Ishikawa (cell line): ENCODE measurements around the gene ALAD.

Experiments used
- CEBPB ChIP-seq: IDR thresholded peaks from 2 replicates; pipeline ENCODE4 v1.6.1; 2012
- CREB1 ChIP-seq: IDR thresholded peaks from 2 replicates; pipeline ENCODE4 v1.6.1; 2012; ENCODE audit warnings: low read depth
- EGR1 ChIP-seq: IDR thresholded peaks from 2 replicates; pipeline ENCODE4 v1.6.1; 2012
- EP300 ChIP-seq: IDR thresholded peaks from 2 replicates; pipeline ENCODE4 v1.6.1; 2012; ENCODE audit warnings: borderline replicate concordance
- FOXM1 ChIP-seq: IDR thresholded peaks from 2 replicates; pipeline ENCODE4 v1.6.1; 2012; ENCODE audit warnings: low read depth, borderline replicate concordance
- NFIC ChIP-seq: IDR thresholded peaks from 2 replicates; pipeline ENCODE4 v1.6.1; 2012
- RAD21 ChIP-seq: IDR thresholded peaks from 2 replicates; pipeline ENCODE4 v1.6.1; 2012; ENCODE audit warnings: low read depth
- TAF1 ChIP-seq: IDR thresholded peaks from 2 replicates; pipeline ENCODE4 v1.6.1; 2012; ENCODE audit warnings: low read depth, mild to moderate bottlenecking
- TCF12 ChIP-seq: IDR thresholded peaks from 2 replicates; pipeline ENCODE4 v1.6.1; 2012; ENCODE audit warnings: low read depth
- TEAD4 ChIP-seq: IDR thresholded peaks from 2 replicates; pipeline ENCODE4 v1.6.1; 2012
- YY1 ChIP-seq: IDR thresholded peaks from 2 replicates; pipeline ENCODE4 v1.6.1; 2012; ENCODE audit warnings: low read depth
- ZBTB7A ChIP-seq: IDR thresholded peaks from 2 replicates; pipeline ENCODE4 v1.6.1; 2012; ENCODE audit warnings: low read depth
- TF ChIP-seq, protein P1 (sequence below): IDR thresholded peaks from 2 replicates; pipeline ENCODE4 v1.6.1; 2012
- TF ChIP-seq, protein P2 (sequence below): IDR thresholded peaks from 2 replicates; pipeline ENCODE4 v1.6.1; 2012; ENCODE audit warnings: low read depth, mild to moderate bottlenecking
- TF ChIP-seq, protein P3 (sequence below): IDR thresholded peaks from 2 replicates; pipeline ENCODE4 v1.6.1; 2012

Gene ALAD

DNA sequence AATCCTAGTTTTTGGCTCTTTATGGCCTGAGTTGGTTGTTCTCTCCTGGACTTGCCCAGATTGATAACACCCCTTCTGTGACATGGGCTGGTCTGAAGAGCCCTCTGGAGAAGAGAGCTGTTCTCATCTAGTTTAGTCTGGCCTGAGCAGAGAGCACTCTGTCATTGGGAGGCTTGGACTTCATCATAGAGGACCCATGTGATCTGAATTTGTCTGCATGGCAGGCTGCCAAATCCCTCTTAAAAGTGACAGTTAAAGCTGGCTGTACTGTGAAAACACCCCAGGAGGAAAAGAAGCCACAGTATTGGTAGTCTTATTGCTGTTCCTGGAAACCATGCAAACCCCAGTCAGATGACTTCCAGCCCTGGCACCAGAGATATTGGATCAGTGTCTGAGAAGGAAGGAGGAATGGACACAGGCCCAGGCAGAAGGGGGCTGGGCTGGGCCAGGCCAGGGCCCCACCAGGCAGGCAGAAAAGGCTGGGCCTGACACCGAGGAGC, 57.3 kb downstream of the ALAD start:
- TF ChIP-seq, protein P1, sequence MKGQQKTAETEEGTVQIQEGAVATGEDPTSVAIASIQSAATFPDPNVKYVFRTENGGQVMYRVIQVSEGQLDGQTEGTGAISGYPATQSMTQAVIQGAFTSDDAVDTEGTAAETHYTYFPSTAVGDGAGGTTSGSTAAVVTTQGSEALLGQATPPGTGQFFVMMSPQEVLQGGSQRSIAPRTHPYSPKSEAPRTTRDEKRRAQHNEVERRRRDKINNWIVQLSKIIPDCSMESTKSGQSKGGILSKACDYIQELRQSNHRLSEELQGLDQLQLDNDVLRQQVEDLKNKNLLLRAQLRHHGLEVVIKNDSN: peak; percentile 36; the same call in 1 of the 2 replicates
- TF ChIP-seq, protein P2, sequence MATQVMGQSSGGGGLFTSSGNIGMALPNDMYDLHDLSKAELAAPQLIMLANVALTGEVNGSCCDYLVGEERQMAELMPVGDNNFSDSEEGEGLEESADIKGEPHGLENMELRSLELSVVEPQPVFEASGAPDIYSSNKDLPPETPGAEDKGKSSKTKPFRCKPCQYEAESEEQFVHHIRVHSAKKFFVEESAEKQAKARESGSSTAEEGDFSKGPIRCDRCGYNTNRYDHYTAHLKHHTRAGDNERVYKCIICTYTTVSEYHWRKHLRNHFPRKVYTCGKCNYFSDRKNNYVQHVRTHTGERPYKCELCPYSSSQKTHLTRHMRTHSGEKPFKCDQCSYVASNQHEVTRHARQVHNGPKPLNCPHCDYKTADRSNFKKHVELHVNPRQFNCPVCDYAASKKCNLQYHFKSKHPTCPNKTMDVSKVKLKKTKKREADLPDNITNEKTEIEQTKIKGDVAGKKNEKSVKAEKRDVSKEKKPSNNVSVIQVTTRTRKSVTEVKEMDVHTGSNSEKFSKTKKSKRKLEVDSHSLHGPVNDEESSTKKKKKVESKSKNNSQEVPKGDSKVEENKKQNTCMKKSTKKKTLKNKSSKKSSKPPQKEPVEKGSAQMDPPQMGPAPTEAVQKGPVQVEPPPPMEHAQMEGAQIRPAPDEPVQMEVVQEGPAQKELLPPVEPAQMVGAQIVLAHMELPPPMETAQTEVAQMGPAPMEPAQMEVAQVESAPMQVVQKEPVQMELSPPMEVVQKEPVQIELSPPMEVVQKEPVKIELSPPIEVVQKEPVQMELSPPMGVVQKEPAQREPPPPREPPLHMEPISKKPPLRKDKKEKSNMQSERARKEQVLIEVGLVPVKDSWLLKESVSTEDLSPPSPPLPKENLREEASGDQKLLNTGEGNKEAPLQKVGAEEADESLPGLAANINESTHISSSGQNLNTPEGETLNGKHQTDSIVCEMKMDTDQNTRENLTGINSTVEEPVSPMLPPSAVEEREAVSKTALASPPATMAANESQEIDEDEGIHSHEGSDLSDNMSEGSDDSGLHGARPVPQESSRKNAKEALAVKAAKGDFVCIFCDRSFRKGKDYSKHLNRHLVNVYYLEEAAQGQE: no peak
- peak; percentile 50 for TF ChIP-seq NFIC

DNA sequence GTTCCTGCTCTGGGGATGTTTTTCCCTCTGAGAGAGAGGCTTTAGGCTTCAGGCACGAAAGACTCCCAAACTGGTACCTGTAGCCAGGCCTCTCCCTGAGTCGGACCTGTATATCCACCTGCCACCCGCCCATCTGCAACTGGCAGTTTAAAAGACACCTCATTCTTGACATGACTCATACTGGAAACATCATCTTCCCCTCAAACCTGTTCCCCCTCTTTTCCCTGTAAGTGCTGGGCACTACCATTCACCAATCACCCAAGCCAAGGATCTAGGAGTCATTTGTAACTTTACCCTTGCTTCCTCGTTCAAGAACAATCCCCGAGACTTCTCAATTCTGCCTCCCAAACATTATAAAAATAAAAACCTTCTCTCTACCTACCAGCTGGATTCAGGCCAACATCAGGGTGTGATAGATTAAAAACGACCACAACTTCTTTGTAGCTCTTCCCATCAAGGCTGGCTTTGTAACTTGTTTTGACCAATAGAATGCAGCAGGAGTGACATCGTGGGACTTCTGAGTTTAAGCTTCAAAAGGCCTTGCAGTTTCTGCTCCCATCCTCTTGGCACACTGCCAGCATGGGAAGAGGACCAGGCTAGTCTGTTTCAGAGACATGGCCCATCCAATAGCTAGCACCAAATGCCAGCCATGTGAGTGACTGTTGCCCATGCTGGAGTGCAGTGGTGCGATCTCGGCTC, 59.2 kb downstream of the ALAD start:
- TF ChIP-seq, protein P2: no peak
- no peak for TF ChIP-seq TAF1
- TF ChIP-seq, protein P3, sequence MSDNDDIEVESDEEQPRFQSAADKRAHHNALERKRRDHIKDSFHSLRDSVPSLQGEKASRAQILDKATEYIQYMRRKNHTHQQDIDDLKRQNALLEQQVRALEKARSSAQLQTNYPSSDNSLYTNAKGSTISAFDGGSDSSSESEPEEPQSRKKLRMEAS: peak; percentile 46; the same call in 1 of the 2 replicates
- TF ChIP-seq EP300: peak; percentile 36; the same call in 1 of the 2 replicates
- TF ChIP-seq, protein P1: no peak
- TF ChIP-seq NFIC: peak; percentile 82
- no peak for TF ChIP-seq CREB1
- TF ChIP-seq CEBPB: no peak
- TF ChIP-seq RAD21: no peak

DNA sequence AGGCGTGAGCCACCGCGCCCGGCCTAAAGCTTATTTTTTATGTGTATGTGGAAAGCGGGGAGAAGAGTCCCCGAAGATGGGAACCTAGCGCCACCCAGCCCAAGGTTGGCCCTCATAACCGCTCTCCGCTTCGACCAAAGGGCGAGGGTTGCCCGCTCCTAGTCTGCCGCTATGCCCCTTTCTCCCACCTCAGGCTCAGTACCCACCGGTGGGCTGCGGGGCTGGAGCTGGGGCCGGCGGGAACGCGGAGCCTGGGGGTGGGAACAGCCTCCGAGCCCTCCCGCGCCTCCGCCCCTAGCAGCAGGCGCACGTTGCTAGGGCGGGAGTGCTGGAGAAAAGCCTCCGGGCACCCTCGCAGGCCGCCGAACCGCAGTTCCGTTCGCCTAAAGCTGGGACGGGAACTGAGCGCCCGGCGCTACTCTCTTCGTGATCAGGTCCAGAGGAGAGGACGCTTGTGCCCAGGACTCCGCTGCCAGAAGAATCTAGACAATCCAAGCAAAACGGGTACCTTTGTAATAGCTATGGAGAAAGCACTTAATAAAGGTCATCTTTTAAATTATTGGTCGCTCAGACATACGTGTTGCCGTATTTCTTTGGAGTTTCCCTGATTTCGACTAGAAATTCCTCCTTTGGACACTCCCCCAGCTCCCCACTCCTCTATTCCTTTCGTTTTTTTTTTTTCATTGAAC, 60.9 kb downstream of the ALAD start, which contains the start of gene WDR31:
Gene WDR31 (minus strand): TSS at position 265 of the 689 bp plus-strand sequence. CDS start 8,253 bp downstream, outside the sequence.
- TF ChIP-seq EP300 (0 out of 2 replicates have a peak, but pooled peaks have one; percentile 42), FOXM1 (no peak), NFIC (no peak), RAD21 (no peak), CREB1 (no peak), ZBTB7A (peak; percentile 98), TCF12 (peak; percentile 66), TEAD4 (no peak), TAF1 (peak; percentile 80), EGR1 (no peak), YY1 (peak; percentile 75; the same call in 1 of the 2 replicates), CEBPB (no peak)
- TF ChIP-seq, protein P2: no peak
- TF ChIP-seq, protein P1: peak; percentile 68
- TF ChIP-seq, protein P3: peak; percentile 81

DNA sequence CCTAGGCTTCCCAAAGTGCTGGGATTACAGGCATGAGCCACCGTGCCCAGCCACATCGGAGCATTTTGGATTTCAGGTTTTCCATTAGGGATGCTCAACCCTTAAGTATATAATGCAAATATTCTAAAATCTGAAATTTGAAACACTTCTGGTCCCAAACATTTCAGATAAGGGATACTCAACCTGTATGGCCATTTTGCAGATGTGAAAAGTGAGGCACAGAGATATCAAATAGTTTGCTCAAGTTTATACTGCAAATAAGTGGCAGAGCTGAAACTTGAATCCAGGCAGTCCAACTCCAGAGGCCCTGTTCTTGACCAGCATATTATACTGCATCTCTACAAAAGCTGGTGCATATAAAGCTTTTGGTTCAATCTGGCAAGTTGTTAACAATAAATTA, 63.4 kb downstream of the ALAD start:
- TF ChIP-seq ZBTB7A: no peak
- no peak for TF ChIP-seq CREB1
- TF ChIP-seq NFIC: no peak
- TF ChIP-seq, protein P1: no peak
- TF ChIP-seq EGR1: no peak
- TF ChIP-seq RAD21: no peak
- no peak for TF ChIP-seq TAF1
- no peak for TF ChIP-seq FOXM1
- TF ChIP-seq YY1: no peak
- no peak for TF ChIP-seq TEAD4
- TF ChIP-seq, protein P3: no peak
- TF ChIP-seq, protein P2: no peak
- no peak for TF ChIP-seq TCF12
- TF ChIP-seq EP300: no peak
- no peak for TF ChIP-seq CEBPB
